T-cell (primary cell): Measurements from ENCODE around the gene KSR2. TPM values are rescaled to one million over a fixed set of nuclear protein-coding genes. Genes with fewer than 3 reads are reported as not detected.

Experiments used
- ATAC-seq, 4 experiments: fragments of 200-7000 bp in 3 of 4; fragments of 150-1000 bp in 1 of 4; cut with Tn5 transposase; replicated peaks in 1 of 4; 1 replicate in 3 of 4; 2 replicates in 1 of 4; pipeline ENCODE4 v1.10.0; 2021; ENCODE audit warnings: moderate library complexity in 3 of 4, mild to moderate bottlenecking in 2 of 4, moderate number of reproducible peaks in 1 of 4
- CTCF ChIA-PET, 2 donors: fragments of 300-600 bp; sonication (Branson Sonifier 250); formaldehyde crosslinking; loops; one replicate each; lab custom pipeline; 2022; ENCODE audit warnings: antibody characterized with exemption in 2 of 2; lab: Charles Lee
- POLR2A ChIA-PET, 2 donors: fragments of 300-600 bp; sonication (Branson Sonifier 250); formaldehyde crosslinking; loops; one replicate each; lab custom pipeline; 2022; ENCODE audit warnings: antibody characterized with exemption in 2 of 2; lab: Charles Lee
- DNase-seq, 35 experiments: peaks; one replicate each; pipeline versions ENCODE4 v3.0.0 to v3.0.0-alpha.2; 2013 to 2023
- H3K27ac ChIP-seq: one replicate; pipeline ENCODE4 v1.5.1; 2013; ENCODE audit warnings: low read length
- H3K27me3 ChIP-seq, 2 experiments: replicated peaks in 1 of 2; 1 replicate in 1 of 2; 2 replicates in 1 of 2; pipeline versions ENCODE4 v1.6.1 to v1.7.0; 2013; ENCODE audit warnings: low read length in 1 of 2, mixed read lengths in 1 of 2; ENCODE audit not compliant: control insufficient read depth in 2 of 2, insufficient read depth in 2 of 2; ENCODE audit errors: extremely low read depth in 1 of 2
- H3K36me3 ChIP-seq, 2 donors: 1 replicate in 1 of 2; 2 replicates in 1 of 2; pipeline versions ENCODE4 v1.6.1 to v1.7.0; 2013; ENCODE audit warnings: low read length in 1 of 2; ENCODE audit not compliant: control insufficient read depth in 2 of 2, insufficient read depth in 1 of 2; ENCODE audit errors: extremely low read depth in 1 of 2
- H3K4me1 ChIP-seq, 2 experiments: 1 replicate in 1 of 2; 2 replicates in 1 of 2; pipeline versions ENCODE4 v1.6.1 to v1.7.0; 2013; ENCODE audit warnings: low read length in 2 of 2, mixed read lengths in 1 of 2; ENCODE audit not compliant: insufficient read depth in 2 of 2, control insufficient read depth in 1 of 2; ENCODE audit errors: extremely low read depth in 1 of 2
- H3K4me3 ChIP-seq, 2 donors: 1 replicate in 1 of 2; 2 replicates in 1 of 2; pipeline versions ENCODE4 v1.5.1 to v1.7.0; 2013; ENCODE audit warnings: mild to moderate bottlenecking in 2 of 2, low read length in 1 of 2, moderate library complexity in 1 of 2; ENCODE audit not compliant: control insufficient read depth in 1 of 2; ENCODE audit errors: extremely low read depth in 1 of 2
- H3K9me3 ChIP-seq: 2 replicates; pipeline ENCODE4 v1.7.0; 2013
- H3K27ac Mint-ChIP-seq, 2 donors: one replicate each; pipeline ENCODE4 v1.8.0; 2020 to 2021; ENCODE audit warnings: mild to moderate bottlenecking in 2 of 2, mixed read lengths in 2 of 2
- H3K27me3 Mint-ChIP-seq, 2 donors: one replicate each; pipeline ENCODE4 v1.8.0; 2021 to 2022; ENCODE audit warnings: mixed read lengths in 2 of 2
- H3K36me3 Mint-ChIP-seq: one replicate; pipeline ENCODE4 v1.8.0; 2021; ENCODE audit warnings: mixed read lengths
- H3K4me1 Mint-ChIP-seq, 3 donors: one replicate each; pipeline ENCODE4 v1.8.0; 2020 to 2022; ENCODE audit warnings: mixed read lengths in 3 of 3, mild to moderate bottlenecking in 1 of 3
- H3K4me3 Mint-ChIP-seq, 3 donors: one replicate each; pipeline ENCODE4 v1.8.0; 2020 to 2022; ENCODE audit warnings: mild to moderate bottlenecking in 3 of 3, mixed read lengths in 3 of 3, moderate library complexity in 3 of 3
- H3K9me3 Mint-ChIP-seq, 3 donors: one replicate each; pipeline ENCODE4 v1.8.0; 2020 to 2022; ENCODE audit warnings: mixed read lengths in 3 of 3
- WGBS: methylation state at CpG from one replicate; pipeline ENCODE4 v1.1.5; 2013; ENCODE audit warnings: missing lambda C conversion rate; ENCODE audit not compliant: insufficient coverage; 5-methylcytosine and 5-hydroxymethylcytosine counted together
- total RNA-seq, 35 experiments: library from RNA in 6 of 35; stranded (reverse) in 6 of 35; fragments of 120-200 nt in 1 of 35; gene quantifications; one replicate each; pipeline versions ENCODE4 v1.2.1 to v1.2.4 and lab custom pipeline; 2013 to 2026

The KSR2 gene
- total RNA-seq, 5 donors from 2014 or later (not counting 1 experiment from before 2014, with no cell fraction given) = 0.03 to 0.10 (median 0.06) TPM

- H3K4me3 ChIP-seq = no peak overlapping the region
- POLR2A ChIA-PET = no interaction called here
- Mint-ChIP-seq H3K9me3 (peaks cover 0 to 15% (median 0%) of the 10 kb centered on the region in 3 donors), H3K27ac (no peak overlapping the region), H3K36me3 (no peaks in the 10 kb centered on the region), H3K4me3 (no peak overlapping the region), H3K27me3 (peaks cover 3 to 4% of the 10 kb centered on the region in 2 donors), H3K4me1 (no peaks in the 10 kb centered on the region)
- H3K36me3 ChIP-seq = no peaks in the 10 kb centered on the region
- no peak for DNase-seq
- WGBS = 95% methylated on average over 10 of the region's 10 CpGs
- no peaks in the 10 kb centered on the region for H3K27me3 ChIP-seq
- no peaks in the 10 kb centered on the region for H3K4me1 ChIP-seq
- no peaks in the 10 kb centered on the region for H3K9me3 ChIP-seq
- CTCF ChIA-PET = no interaction called here
- ATAC-seq = no peak
- no peak overlapping the region for H3K27ac ChIP-seq
Measured at GRCh38 chr12:117530796-117531195, 438.0 kb downstream of the KSR2 start.

DNA sequence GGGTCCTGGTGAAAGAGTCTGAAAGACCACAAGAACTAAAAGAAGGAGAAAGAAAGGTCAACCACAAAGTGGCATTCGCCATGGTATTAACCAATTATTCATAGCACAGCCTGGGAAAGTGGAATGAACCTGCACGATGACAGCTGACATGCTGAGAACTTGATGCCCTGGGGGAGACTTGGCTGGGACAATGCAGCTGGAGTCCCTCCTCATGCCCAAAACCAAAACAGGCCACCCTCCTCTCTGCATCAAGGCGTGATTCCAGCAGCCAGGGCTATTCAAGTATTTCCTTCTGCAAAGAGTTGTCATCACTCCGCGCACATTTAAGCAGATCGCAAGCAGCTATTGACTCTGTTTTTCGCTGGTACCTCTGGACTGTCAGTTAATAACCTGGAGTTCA lies 440.3 kb downstream of the KSR2 start:
- Histone ChIP-seq H3K27ac (no peak overlapping the region), H3K9me3 (no peaks in the 10 kb centered on the region), H3K4me3 (no peak overlapping the region), H3K27me3 (no peaks in the 10 kb centered on the region), H3K36me3 (no peaks in the 10 kb centered on the region), H3K4me1 (no peaks in the 10 kb centered on the region)
- no peak for DNase-seq
- Mint-ChIP-seq H3K36me3 (no peaks in the 10 kb centered on the region), H3K4me1 (no peaks in the 10 kb centered on the region), H3K27ac (no peak overlapping the region), H3K9me3 (peaks cover 0 to 15% (median 0%) of the 10 kb centered on the region in 3 donors), H3K27me3 (peaks cover 0 to 3% of the 10 kb centered on the region in 2 donors), H3K4me3 (no peak overlapping the region)
- ChIA-PET POLR2A (no interaction called here), CTCF (no interaction called here)
- ATAC-seq = no peak
- 78% methylated on average over 7 of the region's 7 CpGs for WGBS

DNA sequence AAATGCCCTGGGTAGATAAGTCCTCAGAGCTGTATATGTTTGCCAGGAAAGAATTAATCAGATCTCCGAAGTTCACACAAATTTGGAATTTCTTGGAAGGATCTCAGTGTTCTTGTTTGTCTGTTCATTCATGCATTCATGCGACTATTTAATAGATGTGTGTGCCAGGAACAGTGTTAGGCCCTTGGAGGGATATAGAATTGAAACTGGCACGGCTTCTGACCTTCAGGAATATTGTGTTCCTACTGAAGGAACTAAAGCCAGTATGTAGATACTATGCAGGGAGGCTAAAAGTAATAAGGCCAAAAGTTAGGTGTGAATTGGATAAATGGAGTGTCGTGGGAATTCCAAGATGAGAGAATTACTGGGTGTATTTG lies 441.3 kb downstream of the KSR2 start:
- H3K36me3 ChIP-seq = no peaks in the 10 kb centered on the region
- no peak overlapping the region for H3K4me3 ChIP-seq
- CTCF ChIA-PET = no interaction called here
- no peak overlapping the region for H3K27ac ChIP-seq
- POLR2A ChIA-PET = no interaction called here
- Mint-ChIP-seq H3K36me3 (no peaks in the 10 kb centered on the region), H3K9me3 (peaks cover 0 to 20% (median 0%) of the 10 kb centered on the region in 3 donors), H3K27ac (no peak overlapping the region), H3K27me3 (peaks cover 0 to 3% of the 10 kb centered on the region in 2 donors), H3K4me3 (no peak overlapping the region), H3K4me1 (no peaks in the 10 kb centered on the region)
- no peaks in the 10 kb centered on the region for H3K9me3 ChIP-seq
- ATAC-seq (no peak), DNase-seq (no peak)
- no peaks in the 10 kb centered on the region for H3K4me1 ChIP-seq
- H3K27me3 ChIP-seq = no peaks in the 10 kb centered on the region
- WGBS = 46% methylated on average over 2 of the region's 4 CpGs

DNA sequence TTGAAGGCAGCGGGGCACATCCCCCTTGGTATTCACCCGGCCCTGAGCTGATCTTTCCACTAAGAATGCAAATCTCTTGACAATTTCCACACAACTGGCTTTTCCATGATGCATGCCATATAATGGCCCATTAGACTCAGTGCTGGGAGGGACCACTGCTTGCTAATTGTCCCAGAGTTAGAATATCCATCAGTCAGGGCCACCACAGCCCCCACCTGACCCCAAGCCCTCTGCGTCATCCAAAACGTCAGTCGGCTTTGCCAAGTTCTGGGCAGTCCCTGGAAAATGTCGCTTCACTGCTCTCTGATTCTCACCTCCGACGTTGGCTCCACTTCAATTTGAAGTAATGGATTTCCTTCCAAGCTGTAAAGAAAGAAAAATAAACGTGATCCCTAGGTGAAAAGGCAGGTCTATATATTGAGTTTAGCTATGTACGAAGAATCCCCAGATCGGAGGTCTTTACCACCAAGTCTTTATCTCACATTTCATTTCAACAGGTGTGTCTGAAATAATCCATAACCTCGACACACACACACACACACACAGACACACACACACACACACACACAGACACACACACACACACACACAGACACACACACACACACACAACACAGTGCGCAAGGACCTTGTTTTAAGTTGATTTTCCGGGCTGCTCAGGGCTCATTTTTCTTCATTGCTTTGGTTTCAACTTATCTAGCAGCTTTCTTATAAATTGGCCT lies 441.9 kb downstream of the KSR2 start:
- Mint-ChIP-seq H3K4me3 (no peak overlapping the region), H3K27ac (no peak overlapping the region), H3K36me3 (no peaks in the 10 kb centered on the region), H3K4me1 (no peaks in the 10 kb centered on the region), H3K27me3 (no peaks in the 10 kb centered on the region), H3K9me3 (peaks cover 0 to 16% (median 0%) of the 10 kb centered on the region in 3 donors)
- Histone ChIP-seq H3K36me3 (no peaks in the 10 kb centered on the region), H3K27me3 (no peaks in the 10 kb centered on the region), H3K27ac (no peak overlapping the region), H3K4me3 (no peak overlapping the region), H3K4me1 (no peaks in the 10 kb centered on the region), H3K9me3 (no peaks in the 10 kb centered on the region)
- DNase-seq (no peak), ATAC-seq (no peak)
- CTCF ChIA-PET = no interaction called here
- POLR2A ChIA-PET = no interaction called here
- 69% methylated on average over 4 of the region's 14 CpGs for WGBS

GRCh38 chr12:117525766-117526165 lies 443.0 kb downstream of the KSR2 start:
- peaks cover 0 to 16% (median 0%) of the 10 kb centered on the region in 3 donors for H3K9me3 Mint-ChIP-seq
- no peak for DNase-seq
- no peaks in the 10 kb centered on the region for H3K4me1 Mint-ChIP-seq
- Histone ChIP-seq H3K4me1 (no peaks in the 10 kb centered on the region), H3K27me3 (no peaks in the 10 kb centered on the region), H3K27ac (no peak overlapping the region), H3K4me3 (no peak overlapping the region), H3K36me3 (no peaks in the 10 kb centered on the region), H3K9me3 (no peaks in the 10 kb centered on the region)
- H3K27me3 Mint-ChIP-seq = peaks cover 0 to 2% of the 10 kb centered on the region in 2 donors
- no peak overlapping the region for H3K4me3 Mint-ChIP-seq
- CTCF ChIA-PET = no interaction called here
- ATAC-seq = no peak
- POLR2A ChIA-PET = no interaction called here
- H3K27ac Mint-ChIP-seq = no peak overlapping the region
- no peaks in the 10 kb centered on the region for H3K36me3 Mint-ChIP-seq
- WGBS = 50% methylated on average over 3 of the region's 4 CpGs

GRCh38 chr12:117524806-117525205 lies 444.0 kb downstream of the KSR2 start:
- CTCF ChIA-PET = no interaction called here

More at GRCh38 chr12:117524806-117525205, 444.0 kb downstream of the KSR2 start:
- H3K9me3 ChIP-seq = no peaks in the 10 kb centered on the region
- Mint-ChIP-seq H3K9me3 (peaks cover 0 to 12% (median 0%) of the 10 kb centered on the region in 3 donors), H3K27me3 (peaks cover 0 to 2% of the 10 kb centered on the region in 2 donors), H3K27ac (no peak overlapping the region), H3K4me3 (no peak overlapping the region), H3K36me3 (no peaks in the 10 kb centered on the region), H3K4me1 (no peaks in the 10 kb centered on the region)
- no peaks in the 10 kb centered on the region for H3K27me3 ChIP-seq
- no peak overlapping the region for H3K4me3 ChIP-seq
- ATAC-seq (no peak), DNase-seq (no peak)
- POLR2A ChIA-PET = no interaction called here
- H3K4me1 ChIP-seq = no peaks in the 10 kb centered on the region
- 84% methylated on average over 17 of the region's 17 CpGs for WGBS
- H3K27ac ChIP-seq = no peak overlapping the region
- no peaks in the 10 kb centered on the region for H3K36me3 ChIP-seq
